ENCODE results near the gene TECRL. TPM values are rescaled to one million over a fixed set of nuclear protein-coding genes. Genes with fewer than 3 reads are reported as not detected.

TECRL gene
- total RNA-seq, 1 donor from 2014 or later: not detected

GRCh38 chr4:64248186-64248585 lies 161.1 kb downstream of the TECRL start:
- DNase-seq (ENCODE audit: low spot score in 2 of 2): no peak
- H3K27me3 ChIP-seq: no peaks in the 10 kb centered on the region
- intact Hi-C loops (cut with DNase I): no loop called here
- no peaks in the 10 kb centered on the region for H3K4me1 ChIP-seq
- no peak overlapping the region for H3K4me3 ChIP-seq
- no peaks in the 10 kb centered on the region for H3K36me3 ChIP-seq
- no peak for TF ChIP-seq CTCF (IDR thresholded peaks at IDR 0.05)
- no peaks in the 10 kb centered on the region for H3K9me3 ChIP-seq
- H3K27ac ChIP-seq: no peak overlapping the region

- H3K27ac ChIP-seq: no peak overlapping the region
- no peak for TF ChIP-seq CTCF (IDR thresholded peaks at IDR 0.05)
- H3K4me3 ChIP-seq: no peak overlapping the region
- no peaks in the 10 kb centered on the region for H3K36me3 ChIP-seq
- DNase-seq (ENCODE audit: low spot score in 2 of 2): no peak
- H3K4me1 ChIP-seq: no peaks in the 10 kb centered on the region
- peaks cover 13 to 21% of the 10 kb centered on the region in 2 donors for H3K9me3 ChIP-seq
- no peaks in the 10 kb centered on the region for H3K27me3 ChIP-seq
- intact Hi-C loops (cut with DNase I): no loop called here
Observed at GRCh38 chr4:64230709-64231310, 178.4 kb downstream of the TECRL start.

Data from ascending aorta (tissue), 2 donors.